Mammary epithelial cell (primary cell): ENCODE measurements around the gene TUBB1.

Experiments used
- EZH2 ChIP-seq: IDR thresholded peaks from 2 replicates; pipeline ENCODE4 v1.6.1; 2012; ENCODE audit warnings: low read length, inconsistent platforms, borderline replicate concordance
- TF ChIP-seq, protein P1 (sequence below), 2 donors: IDR thresholded peaks in 1 of 2; conservative IDR thresholded peaks in 1 of 2; 2 replicates each; pipeline ENCODE4 v1.5.1; 2011 to 2012; ENCODE audit warnings: inconsistent platforms in 2 of 2, low read length in 2 of 2, mild to moderate bottlenecking in 2 of 2, control low read depth in 1 of 2, low read depth in 1 of 2; ENCODE audit not compliant: insufficient read depth in 1 of 2; ENCODE audit errors: extremely low read depth in 1 of 2

DNA sequence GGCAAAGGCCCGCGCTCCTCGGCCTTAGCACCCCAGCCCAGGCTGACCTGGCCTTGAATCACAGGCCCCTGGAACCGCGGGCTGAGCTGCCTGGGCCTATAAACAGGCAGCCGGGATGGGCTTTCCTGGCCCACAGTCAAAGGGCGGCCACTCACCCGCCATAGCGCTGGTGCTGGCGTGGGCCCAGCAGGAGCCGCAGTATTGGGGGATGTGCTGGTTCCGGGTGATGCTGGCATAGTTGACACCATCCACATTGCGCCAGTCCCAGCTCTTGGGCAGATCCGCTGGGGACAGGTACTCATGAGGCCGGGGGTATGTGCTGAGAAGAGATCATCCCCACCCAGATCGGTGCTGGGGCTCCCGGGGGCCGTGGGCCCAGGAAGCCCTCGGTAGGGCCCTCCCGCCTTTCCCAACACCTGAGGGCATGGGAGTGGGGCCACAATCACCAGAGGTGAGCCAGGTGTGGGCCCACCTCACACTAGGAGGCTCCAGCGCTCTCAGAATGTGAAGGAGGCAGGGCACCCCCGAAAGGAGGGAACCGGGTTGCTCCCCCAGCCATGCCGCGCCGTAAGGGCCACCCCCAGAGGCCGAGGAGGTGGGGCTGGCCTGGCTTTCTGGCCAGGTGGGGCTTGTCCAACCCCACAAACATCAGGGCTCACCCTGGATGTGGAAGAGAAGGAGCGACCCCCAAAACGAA is 12.9 kb upstream of the TUBB1 start:
- TF ChIP-seq, protein P1, sequence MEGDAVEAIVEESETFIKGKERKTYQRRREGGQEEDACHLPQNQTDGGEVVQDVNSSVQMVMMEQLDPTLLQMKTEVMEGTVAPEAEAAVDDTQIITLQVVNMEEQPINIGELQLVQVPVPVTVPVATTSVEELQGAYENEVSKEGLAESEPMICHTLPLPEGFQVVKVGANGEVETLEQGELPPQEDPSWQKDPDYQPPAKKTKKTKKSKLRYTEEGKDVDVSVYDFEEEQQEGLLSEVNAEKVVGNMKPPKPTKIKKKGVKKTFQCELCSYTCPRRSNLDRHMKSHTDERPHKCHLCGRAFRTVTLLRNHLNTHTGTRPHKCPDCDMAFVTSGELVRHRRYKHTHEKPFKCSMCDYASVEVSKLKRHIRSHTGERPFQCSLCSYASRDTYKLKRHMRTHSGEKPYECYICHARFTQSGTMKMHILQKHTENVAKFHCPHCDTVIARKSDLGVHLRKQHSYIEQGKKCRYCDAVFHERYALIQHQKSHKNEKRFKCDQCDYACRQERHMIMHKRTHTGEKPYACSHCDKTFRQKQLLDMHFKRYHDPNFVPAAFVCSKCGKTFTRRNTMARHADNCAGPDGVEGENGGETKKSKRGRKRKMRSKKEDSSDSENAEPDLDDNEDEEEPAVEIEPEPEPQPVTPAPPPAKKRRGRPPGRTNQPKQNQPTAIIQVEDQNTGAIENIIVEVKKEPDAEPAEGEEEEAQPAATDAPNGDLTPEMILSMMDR (conservative IDR thresholded peaks at IDR 0.05 in 1 of 2, IDR thresholded peaks at IDR 0.05 in 1 of 2; ENCODE audit: extremely low read depth in 1 of 2, insufficient read depth in 1 of 2, low read depth in 1 of 2, low read length in 2 of 2): no peak
- TF ChIP-seq EZH2: no peak
